NCI-H2081 (cell line): ENCODE results near the gene CEACAM5.
A peak's percentile ranks its signal among the peaks of the same experiment; 100 is the strongest.
"Not testable (repeated sequence)": the region's sequence is repeated elsewhere in the genome, so short reads cannot be mapped to it uniquely, and the experiment has no call there.

ENCODE experiments used
- DNase-seq, 2 experiments: peaks; one replicate each; lab custom pipeline; 2025; lab: John Stamatoyannopoulos, UW

Gene CEACAM5

GRCh38 chr19:41700381-41701195, 7.8 kb upstream of the CEACAM5 start:
- DNase-seq, result no peak

- peak in 1 of 2 experiments; percentile 4 for DNase-seq
Measured at GRCh38 chr19:41701401-41702075, 6.9 kb upstream of the CEACAM5 start.

GRCh38 chr19:41702171-41702651, 6.2 kb upstream of the CEACAM5 start:
- DNase-seq, result no peak

GRCh38 chr19:41703602-41704293, 4.7 kb upstream of the CEACAM5 start:
- no peak for DNase-seq

GRCh38 chr19:41705393-41706174, 2.8 kb upstream of the CEACAM5 start:
- DNase-seq, result no peak

GRCh38 chr19:41706741-41707501, 1.5 kb upstream of the CEACAM5 start:
- DNase-seq, result peak; percentile 72 to 78

GRCh38 chr19:41707502-41707812, 969 bp upstream of the CEACAM5 start:
- peak in 1 of 2 experiments; percentile 29 for DNase-seq

GRCh38 chr19:41707871-41708371, 505 bp upstream of the CEACAM5 start:
- DNase-seq, result no peak

GRCh38 chr19:41709516-41709915, 1.1 kb downstream of the CEACAM5 start:
- DNase-seq, result not testable (repeated sequence)

- DNase-seq, result no peak
Measured at GRCh38 chr19:41709951-41710645, 1.7 kb downstream of the CEACAM5 start.

- DNase-seq, result no peak
Measured at GRCh38 chr19:41711376-41712261, 3.2 kb downstream of the CEACAM5 start.

GRCh38 chr19:41714598-41714997, 6.2 kb downstream of the CEACAM5 start:
- DNase-seq, result no peak

GRCh38 chr19:41718761-41719160, 10.3 kb downstream of the CEACAM5 start:
- DNase-seq, result no peak

GRCh38 chr19:41720103-41720502, 11.7 kb downstream of the CEACAM5 start:
- no peak for DNase-seq

- DNase-seq, result no peak
Measured at GRCh38 chr19:41726493-41726892, 18.1 kb downstream of the CEACAM5 start.

GRCh38 chr19:41734156-41734555, 25.7 kb downstream of the CEACAM5 start:
- no peak for DNase-seq

- peak; percentile 55 to 79 for DNase-seq
Measured at GRCh38 chr19:41734585-41734984, 26.2 kb downstream of the CEACAM5 start.

- DNase-seq, result no peak
Measured at GRCh38 chr19:41735071-41735600, 26.7 kb downstream of the CEACAM5 start.

- no peak for DNase-seq
Measured at GRCh38 chr19:41739361-41739760, 30.9 kb downstream of the CEACAM5 start.
